Esophagus muscularis mucosa (tissue), 4 donors: ENCODE data around the gene ZNF554. TPM values are rescaled to one million over a fixed set of nuclear protein-coding genes. Genes with fewer than 3 reads are reported as not detected.

Experiments used
- DNase-seq: peaks from one replicate; pipeline ENCODE4 v3.0.0-alpha.2; 2017; ENCODE audit errors: extremely low spot score
- H3K27ac ChIP-seq, 4 donors: fragments of 200-600 bp; sonication (generic); replicated peaks in 1 of 4; 1 replicate in 3 of 4; 2 replicates in 1 of 4; pipeline ENCODE4 v1.5.1; 2016 to 2019; ENCODE audit warnings: mild to moderate bottlenecking in 1 of 4
- H3K27me3 ChIP-seq, 4 donors: fragments of 200-600 bp; sonication (generic); one replicate each; pipeline versions ENCODE4 v1.5.1 to v1.6.0; 2016 to 2019
- H3K36me3 ChIP-seq, 4 donors: fragments of 200-600 bp; sonication (generic); one replicate each; pipeline ENCODE4 v1.5.1; 2016 to 2019
- H3K4me1 ChIP-seq, 4 donors: fragments of 200-600 bp; sonication (generic); one replicate each; pipeline ENCODE4 v1.5.1; 2016 to 2019
- H3K4me3 ChIP-seq, 4 donors: fragments of 200-600 bp; sonication (generic); 1 replicate in 2 of 4; 2 replicates in 2 of 4; pipeline ENCODE4 v1.5.1; 2016 to 2019; ENCODE audit warnings: mild to moderate bottlenecking in 4 of 4, moderate library complexity in 1 of 4
- H3K9me3 ChIP-seq, 4 donors: fragments of 200-600 bp; sonication (generic); 1 replicate in 3 of 4; 2 replicates in 1 of 4; pipeline ENCODE4 v1.5.1; 2016 to 2019
- EP300 ChIP-seq: sonication (generic); formaldehyde crosslinking; IDR thresholded peaks from one replicate; pipeline ENCODE4 v1.6.1; 2017; ENCODE audit warnings: antibody characterized with exemption
- POLR2A ChIP-seq: fragments of 450-650 bp; IDR thresholded peaks from one replicate; pipeline ENCODE4 v1.6.1; 2017; ENCODE audit warnings: antibody characterized with exemption, moderate library complexity, mild to moderate bottlenecking, low read depth
- POLR2AphosphoS5 ChIP-seq, 2 donors: sonication (generic); formaldehyde crosslinking; IDR thresholded peaks; one replicate each; pipeline ENCODE4 v1.6.1; 2017; ENCODE audit warnings: antibody characterized with exemption in 2 of 2
- WGBS: methylation state at CpG from one replicate; pipeline ENCODE4 v1.1.5; 2018; 5-methylcytosine and 5-hydroxymethylcytosine counted together
- intact Hi-C: fragments of 100-400 bp; cut with DNase I; formaldehyde crosslinking; loops from one replicate; pipeline ENCODE4 v1.15.1; 2023
- total RNA-seq, 4 donors: library from RNA; depleted of rRNA; stranded (reverse); fragments of >200 nt; gene quantifications; one replicate each; pipeline versions ENCODE4 v1.1.0 to v1.2.1, GENCODE V29; 2016
- TF ChIP-seq, protein P1 (sequence below), 3 experiments: fragments of 200-600 bp in 2 of 3; fragments of 450-650 bp in 1 of 3; sonication (generic) in 2 of 3; IDR thresholded peaks; one replicate each; pipeline ENCODE4 v1.5.1; 2017 to 2019; ENCODE audit warnings: antibody characterized with exemption in 3 of 3, mild to moderate bottlenecking in 2 of 3, moderate library complexity in 1 of 3

Gene ZNF554
- total RNA-seq, 4 donors from 2014 or later = 2.9 to 7.1 (median 4.6) TPM

DNA sequence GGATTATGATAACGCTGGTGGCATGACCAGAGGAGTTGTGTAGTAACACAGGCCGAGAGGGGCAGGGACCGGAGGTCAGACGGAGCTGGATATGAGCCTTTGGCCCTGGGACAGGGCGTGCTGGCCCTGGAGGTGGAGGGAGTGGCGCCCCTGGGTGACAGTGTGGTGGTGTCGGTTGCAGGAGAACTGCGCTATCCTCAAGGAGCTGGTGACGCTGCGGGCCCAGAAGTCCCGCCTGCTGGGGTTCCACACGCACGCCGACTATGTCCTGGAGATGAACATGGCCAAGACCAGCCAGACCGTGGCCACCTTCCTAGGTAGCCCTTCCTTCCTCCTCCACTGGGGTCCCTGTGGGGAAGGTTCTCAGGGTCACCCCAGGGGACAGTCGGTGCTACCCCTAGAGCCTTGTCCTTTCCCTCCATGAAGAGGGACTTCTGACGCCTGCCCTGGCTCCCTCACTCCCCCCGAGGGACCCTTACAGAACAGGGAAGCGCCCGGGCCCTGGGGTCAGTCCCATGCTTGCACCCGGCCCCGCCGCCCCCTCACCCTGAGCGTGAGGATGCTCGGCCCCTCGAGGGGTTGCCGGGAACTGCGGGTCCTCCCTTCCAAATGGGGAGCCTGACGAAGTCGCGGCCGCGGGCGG, 12.8 kb upstream of the ZNF554 start:
- no peak for TF ChIP-seq POLR2A
- no peak for TF ChIP-seq POLR2AphosphoS5 (IDR thresholded peaks at IDR 0.05)
- TF ChIP-seq EP300 = no peak
- TF ChIP-seq, protein P1, sequence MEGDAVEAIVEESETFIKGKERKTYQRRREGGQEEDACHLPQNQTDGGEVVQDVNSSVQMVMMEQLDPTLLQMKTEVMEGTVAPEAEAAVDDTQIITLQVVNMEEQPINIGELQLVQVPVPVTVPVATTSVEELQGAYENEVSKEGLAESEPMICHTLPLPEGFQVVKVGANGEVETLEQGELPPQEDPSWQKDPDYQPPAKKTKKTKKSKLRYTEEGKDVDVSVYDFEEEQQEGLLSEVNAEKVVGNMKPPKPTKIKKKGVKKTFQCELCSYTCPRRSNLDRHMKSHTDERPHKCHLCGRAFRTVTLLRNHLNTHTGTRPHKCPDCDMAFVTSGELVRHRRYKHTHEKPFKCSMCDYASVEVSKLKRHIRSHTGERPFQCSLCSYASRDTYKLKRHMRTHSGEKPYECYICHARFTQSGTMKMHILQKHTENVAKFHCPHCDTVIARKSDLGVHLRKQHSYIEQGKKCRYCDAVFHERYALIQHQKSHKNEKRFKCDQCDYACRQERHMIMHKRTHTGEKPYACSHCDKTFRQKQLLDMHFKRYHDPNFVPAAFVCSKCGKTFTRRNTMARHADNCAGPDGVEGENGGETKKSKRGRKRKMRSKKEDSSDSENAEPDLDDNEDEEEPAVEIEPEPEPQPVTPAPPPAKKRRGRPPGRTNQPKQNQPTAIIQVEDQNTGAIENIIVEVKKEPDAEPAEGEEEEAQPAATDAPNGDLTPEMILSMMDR (IDR thresholded peaks at IDR 0.05) = no peak
- intact Hi-C loops = no loop called here
- no peak for DNase-seq
- H3K4me3 ChIP-seq = no peak overlapping the region
- peaks cover 15 to 94% (median 80%) of the 10 kb centered on the region in 4 donors for H3K36me3 ChIP-seq
- WGBS = 92% methylated on average over 27 of the region's 34 CpGs
- no peaks in the 10 kb centered on the region for H3K27me3 ChIP-seq
- no peak overlapping the region for H3K27ac ChIP-seq
- H3K9me3 ChIP-seq = no peaks in the 10 kb centered on the region
- H3K4me1 ChIP-seq = no peaks in the 10 kb centered on the region

DNA sequence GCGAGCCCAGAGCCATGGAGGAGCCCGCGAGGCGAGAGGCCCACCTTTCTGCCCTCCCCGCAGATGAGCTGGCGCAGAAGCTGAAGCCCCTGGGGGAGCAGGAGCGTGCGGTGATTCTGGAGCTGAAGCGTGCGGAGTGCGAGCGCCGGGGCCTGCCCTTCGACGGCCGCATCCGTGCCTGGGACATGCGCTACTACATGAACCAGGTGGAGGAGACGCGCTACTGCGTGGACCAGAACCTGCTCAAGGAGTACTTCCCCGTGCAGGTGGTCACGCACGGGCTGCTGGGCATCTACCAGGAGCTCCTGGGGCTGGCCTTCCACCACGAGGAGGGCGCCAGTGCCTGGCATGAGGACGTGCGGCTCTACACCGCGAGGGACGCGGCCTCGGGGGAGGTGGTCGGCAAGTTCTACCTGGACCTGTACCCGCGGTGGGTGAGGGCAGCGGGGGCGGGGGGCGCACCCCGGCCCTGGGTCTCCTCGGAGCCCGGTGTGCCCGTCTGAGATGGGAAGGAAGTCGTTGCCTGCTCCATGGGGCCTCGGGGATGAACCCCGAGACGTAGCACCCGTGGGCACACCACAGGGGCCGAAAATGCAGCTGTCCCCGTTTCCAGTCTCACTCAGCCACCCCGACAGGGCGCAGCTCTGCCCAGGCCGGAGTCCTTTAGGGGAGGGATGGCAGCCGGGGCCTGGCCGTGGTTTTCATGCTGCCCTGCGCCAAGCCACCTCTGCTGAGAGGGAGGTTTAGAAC, 12.1 kb upstream of the ZNF554 start:
- peaks cover 15 to 97% (median 86%) of the 10 kb centered on the region in 4 donors for H3K36me3 ChIP-seq
- no peaks in the 10 kb centered on the region for H3K9me3 ChIP-seq
- no peak overlapping the region for H3K27ac ChIP-seq
- no peaks in the 10 kb centered on the region for H3K4me1 ChIP-seq
- 97% methylated on average over 12 of the region's 56 CpGs for WGBS
- intact Hi-C loops = no loop called here
- no peak for DNase-seq
- TF ChIP-seq, protein P1 (IDR thresholded peaks at IDR 0.05) = no peak
- TF ChIP-seq POLR2A (no peak), EP300 (no peak), POLR2AphosphoS5 (IDR thresholded peaks at IDR 0.05) (no peak)
- H3K4me3 ChIP-seq = no peak overlapping the region
- no peaks in the 10 kb centered on the region for H3K27me3 ChIP-seq

DNA sequence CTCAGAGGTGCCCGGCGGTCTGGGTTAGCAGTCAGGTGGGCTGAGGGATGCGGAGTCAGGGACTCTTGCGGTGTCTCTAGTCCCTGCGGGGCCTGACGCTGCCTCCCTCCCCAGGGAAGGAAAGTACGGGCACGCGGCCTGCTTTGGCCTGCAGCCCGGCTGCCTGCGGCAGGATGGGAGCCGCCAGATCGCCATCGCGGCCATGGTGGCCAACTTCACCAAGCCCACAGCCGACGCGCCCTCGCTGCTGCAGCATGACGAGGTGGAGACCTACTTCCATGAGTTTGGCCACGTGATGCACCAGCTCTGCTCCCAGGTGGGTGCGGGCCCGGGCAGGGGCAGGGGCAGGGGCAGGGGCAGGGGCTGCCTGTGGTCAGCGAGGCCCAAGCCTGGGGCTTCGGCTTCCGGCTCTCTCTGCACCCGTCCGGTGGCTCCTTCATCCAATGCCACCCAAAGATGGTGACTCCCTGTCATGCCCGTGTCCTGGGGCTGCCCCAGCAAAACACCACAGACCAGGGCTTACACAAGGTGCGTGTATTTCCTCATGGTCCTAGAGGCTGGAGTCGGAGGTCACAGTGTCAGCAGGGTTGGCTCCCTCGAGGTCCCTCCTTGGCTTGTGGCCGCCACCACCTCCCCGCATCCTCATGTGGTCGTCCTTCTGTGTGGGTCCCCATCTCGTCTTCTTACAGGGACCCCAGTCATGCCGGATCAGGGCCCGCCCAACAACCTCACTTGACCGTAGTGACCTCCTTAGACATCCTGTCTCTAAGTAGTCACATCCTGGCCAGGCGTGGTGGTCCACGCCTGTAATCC, 11.3 kb upstream of the ZNF554 start:
- Histone ChIP-seq H3K36me3 (peaks cover 15 to 97% (median 84%) of the 10 kb centered on the region in 4 donors), H3K4me3 (no peak overlapping the region), H3K27me3 (no peaks in the 10 kb centered on the region), H3K9me3 (no peaks in the 10 kb centered on the region), H3K4me1 (no peaks in the 10 kb centered on the region), H3K27ac (no peak overlapping the region)
- 96% methylated on average over 18 of the region's 41 CpGs for WGBS
- TF ChIP-seq EP300 (no peak), POLR2A (no peak)
- TF ChIP-seq, protein P1 (IDR thresholded peaks at IDR 0.05) = no peak
- no peak for DNase-seq
- intact Hi-C loops = no loop called here

DNA sequence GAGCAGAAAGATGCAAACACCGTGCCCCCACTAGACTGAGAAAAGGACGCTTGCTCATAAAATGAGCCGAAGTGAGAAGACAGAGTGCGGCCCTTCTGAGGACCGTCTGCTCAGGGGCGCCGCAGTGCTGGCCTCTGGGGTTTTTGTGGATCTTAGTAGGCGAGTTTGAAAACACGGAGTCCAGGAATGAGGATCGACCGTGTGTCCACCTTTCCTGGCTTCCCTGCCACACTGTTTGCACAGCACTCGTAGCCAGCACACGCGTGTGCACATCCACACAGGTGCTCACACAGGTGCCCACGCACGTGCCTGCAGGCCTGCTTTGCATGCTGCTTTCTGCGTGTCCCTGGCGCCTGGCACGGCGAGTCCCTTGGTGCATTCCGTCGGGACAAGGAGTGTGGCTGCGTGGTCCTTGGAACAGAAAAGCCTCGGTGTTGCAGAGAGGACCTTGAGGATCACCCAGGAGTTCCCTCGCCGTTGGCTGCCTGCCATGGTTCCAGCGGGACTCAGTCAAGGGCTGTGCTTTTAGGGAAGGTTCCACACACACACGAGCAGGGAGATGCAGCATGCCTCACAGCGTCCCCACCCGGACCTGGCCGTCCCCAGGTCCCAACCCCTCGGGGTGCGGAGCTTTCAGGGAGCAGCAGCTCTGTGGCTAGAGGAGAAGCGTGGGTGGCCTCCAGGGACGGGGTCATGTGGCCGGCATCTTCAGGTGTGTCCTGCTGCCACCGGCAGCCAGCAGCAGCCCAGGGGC, 10.1 kb upstream of the ZNF554 start:
- H3K4me3 ChIP-seq = no peak overlapping the region
- H3K36me3 ChIP-seq = peaks cover 15 to 98% (median 85%) of the 10 kb centered on the region in 4 donors
- TF ChIP-seq, protein P1 (IDR thresholded peaks at IDR 0.05) = no peak
- no peak for TF ChIP-seq POLR2AphosphoS5 (IDR thresholded peaks at IDR 0.05)
- no peak for TF ChIP-seq EP300
- TF ChIP-seq POLR2A = no peak
- no peaks in the 10 kb centered on the region for H3K4me1 ChIP-seq
- H3K27me3 ChIP-seq = no peaks in the 10 kb centered on the region
- DNase-seq = no peak
- H3K27ac ChIP-seq = no peak overlapping the region
- intact Hi-C loops = no loop called here
- H3K9me3 ChIP-seq = no peaks in the 10 kb centered on the region
- whole genome bisulfite sequencing = 88% methylated on average over 31 of the region's 37 CpGs
